ENCODE results near the gene ABCC11. TPM values are rescaled to one million over a fixed set of nuclear protein-coding genes. Genes with fewer than 3 reads are reported as not detected.

ABCC11 gene
- total RNA-seq, 4 donors from 2014 or later = 0.13 TPM; not detected in 3

DNA sequence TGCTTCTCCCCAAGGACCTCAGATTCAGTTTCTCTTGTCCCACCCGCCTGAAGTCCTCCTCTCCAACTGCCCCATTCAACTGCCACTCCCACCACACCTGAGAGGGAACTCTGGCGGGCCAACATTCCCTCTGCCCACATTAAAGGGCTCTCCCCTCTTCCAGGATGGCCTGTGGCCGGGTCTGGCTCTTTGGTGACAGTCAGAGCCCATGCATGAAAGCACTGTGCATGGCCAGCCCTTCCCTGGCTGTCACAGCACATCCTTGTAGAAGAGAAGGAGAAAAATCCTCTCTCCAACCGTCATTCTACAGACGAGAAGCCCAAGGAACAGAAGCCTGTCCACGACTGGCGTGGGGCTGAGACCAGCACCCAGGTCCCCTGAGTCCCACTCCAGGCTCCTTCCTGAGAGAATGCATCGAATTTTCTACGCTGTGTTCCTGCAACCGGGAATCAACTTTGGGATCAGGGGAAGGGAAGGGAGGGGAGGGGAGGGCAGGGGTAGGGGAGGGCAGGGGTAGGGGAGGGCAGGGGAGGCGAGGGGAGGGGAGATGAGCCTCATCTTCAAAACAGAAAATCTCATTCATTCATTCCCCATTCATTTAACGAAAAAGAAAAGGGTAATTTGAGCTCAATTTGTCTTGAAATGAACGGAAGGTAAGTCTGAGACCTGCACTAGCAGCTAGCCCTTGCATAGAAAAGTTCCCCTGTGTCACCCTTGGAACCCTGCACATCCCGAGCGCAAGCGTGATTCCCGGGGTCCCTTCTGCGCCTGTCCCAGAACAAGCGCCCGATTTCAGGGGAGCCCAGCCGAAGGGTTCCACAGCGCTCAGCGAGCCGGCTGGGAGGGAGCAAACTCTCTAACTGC, 91.2 kb downstream of the ABCC11 start, which contains the start of gene ABCC12:
Gene ABCC12 (minus strand): TSS at position 68 of the 864 bp plus-strand sequence. CDS start 9,569 bp downstream, outside the sequence.
- DNase-seq (no peak), ATAC-seq (no peak)
- H3K27ac ChIP-seq = peak within 1 kb of the TSS in 1 of 4 donors; percentile 36

DNA sequence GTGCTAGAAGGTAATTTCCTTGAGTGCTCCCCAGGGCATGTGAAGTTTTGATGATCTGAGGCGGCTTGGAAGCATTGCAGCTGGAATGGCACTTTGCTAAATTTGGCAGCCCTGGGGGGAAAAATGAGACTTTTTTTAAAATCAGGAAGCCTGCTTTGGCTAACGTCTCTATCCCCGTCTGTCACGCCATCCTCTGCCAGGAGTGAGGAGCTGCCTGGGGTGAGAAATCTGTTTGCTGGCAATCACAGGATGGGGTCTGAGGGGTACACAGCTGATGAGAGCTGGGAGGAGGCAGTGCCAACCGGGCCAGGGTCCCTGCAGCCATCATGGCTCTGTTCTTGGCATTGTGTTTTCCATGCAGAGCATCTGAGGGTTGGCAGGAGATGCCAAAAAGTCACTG, 93.6 kb downstream of the ABCC11 start:
- Histone ChIP-seq H3K27me3 (no peaks in the 10 kb centered on the region), H3K9me3 (peaks cover 0 to 10% (median 0%) of the 10 kb centered on the region in 3 donors), H3K4me1 (peaks cover 0 to 4% of the 10 kb centered on the region in 2 donors), H3K4me3 (no peak overlapping the region), H3K27ac (no peak overlapping the region), H3K36me3 (no peaks in the 10 kb centered on the region)
- ATAC-seq (no peak), DNase-seq (no peak)
- TF ChIP-seq POLR2A (IDR thresholded peaks at IDR 0.05) = no peak
- TF ChIP-seq, protein P1, sequence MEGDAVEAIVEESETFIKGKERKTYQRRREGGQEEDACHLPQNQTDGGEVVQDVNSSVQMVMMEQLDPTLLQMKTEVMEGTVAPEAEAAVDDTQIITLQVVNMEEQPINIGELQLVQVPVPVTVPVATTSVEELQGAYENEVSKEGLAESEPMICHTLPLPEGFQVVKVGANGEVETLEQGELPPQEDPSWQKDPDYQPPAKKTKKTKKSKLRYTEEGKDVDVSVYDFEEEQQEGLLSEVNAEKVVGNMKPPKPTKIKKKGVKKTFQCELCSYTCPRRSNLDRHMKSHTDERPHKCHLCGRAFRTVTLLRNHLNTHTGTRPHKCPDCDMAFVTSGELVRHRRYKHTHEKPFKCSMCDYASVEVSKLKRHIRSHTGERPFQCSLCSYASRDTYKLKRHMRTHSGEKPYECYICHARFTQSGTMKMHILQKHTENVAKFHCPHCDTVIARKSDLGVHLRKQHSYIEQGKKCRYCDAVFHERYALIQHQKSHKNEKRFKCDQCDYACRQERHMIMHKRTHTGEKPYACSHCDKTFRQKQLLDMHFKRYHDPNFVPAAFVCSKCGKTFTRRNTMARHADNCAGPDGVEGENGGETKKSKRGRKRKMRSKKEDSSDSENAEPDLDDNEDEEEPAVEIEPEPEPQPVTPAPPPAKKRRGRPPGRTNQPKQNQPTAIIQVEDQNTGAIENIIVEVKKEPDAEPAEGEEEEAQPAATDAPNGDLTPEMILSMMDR (IDR thresholded peaks at IDR 0.05 in 4 of 5, conservative IDR thresholded peaks at IDR 0.05 in 1 of 5) = no peak
- in situ Hi-C loops (cut with MboI; ENCODE audit: low sequenced_read_pairs in 4 of 4) = loop anchor here in 3 of 4 donors (10.0 to 25.0 kb wide), 3 partner anchors 691 to 1019 kb away; partner anchors contain the start of genes ITFG1 (in 1 of the 3), NETO2 (in 1 of the 3) and PHKB (in 1 of the 3)
- intact Hi-C loops (cut with DNase I; ENCODE audit: low total_unique reads) = loop anchor here (10.0 kb wide), 1 partner anchor 99 kb away; no protein-coding TSS in a partner anchor

More for the DNA sequence above, 91.2 kb downstream of the ABCC11 start, which contains the start of gene ABCC12:
- in situ Hi-C loops (cut with MboI; ENCODE audit: low sequenced_read_pairs in 4 of 4) (loop anchor here in 3 of 4 donors (10.0 to 25.0 kb wide), 3 partner anchors 694 to 1021 kb away; partner anchors contain the start of genes ITFG1 (in 1 of the 3), NETO2 (in 1 of the 3) and PHKB (in 1 of the 3)), intact Hi-C loops (cut with DNase I; ENCODE audit: low total_unique reads) (loop anchor here (2.0 to 10.0 kb wide), 2 partner anchors 101 to 1013 kb away; partner anchors contain the start of gene NETO2)
- TF ChIP-seq POLR2A (IDR thresholded peaks at IDR 0.05) = no peak
- TF ChIP-seq, protein P1 (IDR thresholded peaks at IDR 0.05 in 4 of 5, conservative IDR thresholded peaks at IDR 0.05 in 1 of 5) = no peak
- Histone ChIP-seq H3K9me3 (no peaks in the 10 kb centered on the region), H3K27me3 (no peaks in the 10 kb centered on the region), H3K36me3 (no peaks in the 10 kb centered on the region), H3K4me3 (peak within 1 kb of the TSS in 2 of 4 donors; percentile 34 to 49), H3K4me1 (peaks cover 0 to 4% of the 10 kb centered on the region in 2 donors)

DNA sequence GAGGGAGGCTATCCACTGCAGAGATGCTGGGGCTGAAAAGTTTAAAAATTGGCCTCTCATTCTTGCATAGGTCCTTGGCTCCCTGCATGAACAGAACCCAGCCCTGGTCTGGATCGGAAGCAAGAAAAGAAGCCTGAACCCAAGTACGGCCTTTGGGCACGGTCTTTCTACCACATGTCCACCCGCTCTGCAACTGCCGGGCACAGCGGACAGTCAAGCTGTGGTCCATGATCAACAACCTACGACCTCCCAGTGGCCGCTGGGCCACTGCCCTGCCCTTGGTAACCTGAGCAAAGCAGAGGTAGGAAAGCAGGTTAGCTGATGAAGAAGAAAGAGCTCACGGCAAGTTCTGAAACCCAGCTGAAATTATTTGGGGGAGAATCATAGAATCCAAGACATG, 95.1 kb downstream of the ABCC11 start:
- no peaks in the 10 kb centered on the region for H3K36me3 ChIP-seq
- in situ Hi-C loops (cut with MboI; ENCODE audit: low sequenced_read_pairs in 4 of 4) (loop anchor here in 3 of 4 donors (10.0 to 25.0 kb wide), 3 partner anchors 690 to 1017 kb away; partner anchors contain the start of genes ITFG1 (in 1 of the 3), NETO2 (in 1 of the 3) and PHKB (in 1 of the 3)), intact Hi-C loops (cut with DNase I; ENCODE audit: low total_unique reads) (loop anchor here (10.0 kb wide), 1 partner anchor 97 kb away; no protein-coding TSS in a partner anchor)
- DNase-seq (no peak), ATAC-seq (no peak)
- no peak for TF ChIP-seq POLR2A (IDR thresholded peaks at IDR 0.05)
- TF ChIP-seq, protein P1 (IDR thresholded peaks at IDR 0.05 in 4 of 5, conservative IDR thresholded peaks at IDR 0.05 in 1 of 5) = no peak
- no peak overlapping the region for H3K27ac ChIP-seq
- H3K27me3 ChIP-seq = no peaks in the 10 kb centered on the region
- H3K4me3 ChIP-seq = no peak overlapping the region
- peaks cover 0 to 10% (median 0%) of the 10 kb centered on the region in 3 donors for H3K9me3 ChIP-seq
- peaks cover 0 to 4% of the 10 kb centered on the region in 2 donors for H3K4me1 ChIP-seq

DNA sequence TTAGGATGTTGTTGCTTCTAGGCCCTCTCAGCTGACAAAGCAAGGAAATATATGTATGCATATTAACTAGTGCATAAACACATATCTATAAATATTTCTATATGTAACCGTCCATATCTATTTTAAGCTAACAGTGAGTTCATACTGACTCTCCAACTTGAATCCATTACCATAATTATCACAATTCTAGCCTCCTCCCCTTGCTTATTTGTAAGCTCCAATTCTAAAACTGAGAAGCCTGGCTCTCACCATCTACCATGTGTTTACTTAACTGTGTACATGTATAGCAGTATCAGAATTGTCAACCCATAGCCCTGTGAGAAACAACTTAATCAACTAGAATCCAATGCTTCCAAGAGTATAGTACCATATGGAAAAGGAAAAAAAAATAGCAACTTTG, 96.6 kb downstream of the ABCC11 start:
- in situ Hi-C loops (cut with MboI; ENCODE audit: low sequenced_read_pairs in 4 of 4) = loop anchor here in 3 of 4 donors (10.0 to 25.0 kb wide), 3 partner anchors 688 to 1016 kb away; partner anchors contain the start of genes ITFG1 (in 1 of the 3), NETO2 (in 1 of the 3) and PHKB (in 1 of the 3)
- intact Hi-C loops (cut with DNase I; ENCODE audit: low total_unique reads) = loop anchor here (10.0 kb wide), 1 partner anchor 96 kb away; no protein-coding TSS in a partner anchor
- no peak for ATAC-seq

More for the DNA sequence above, 96.6 kb downstream of the ABCC11 start:
- no peak for DNase-seq
- Histone ChIP-seq H3K9me3 (peaks cover 0 to 10% (median 0%) of the 10 kb centered on the region in 3 donors), H3K27me3 (no peaks in the 10 kb centered on the region), H3K27ac (no peak overlapping the region), H3K4me3 (no peak overlapping the region), H3K36me3 (no peaks in the 10 kb centered on the region), H3K4me1 (no peaks in the 10 kb centered on the region)
- TF ChIP-seq, protein P1 (IDR thresholded peaks at IDR 0.05 in 4 of 5, conservative IDR thresholded peaks at IDR 0.05 in 1 of 5) = no peak
- no peak for TF ChIP-seq POLR2A (IDR thresholded peaks at IDR 0.05)

Data from gastrocnemius medialis (tissue), 4 donors.